ENCODE measurements around the gene MTHFD1. TPM values are rescaled to one million over a fixed set of nuclear protein-coding genes. Genes with fewer than 3 reads are reported as not detected.
A peak's percentile ranks its signal among the peaks of the same experiment; 100 is the strongest.

MTHFD1 gene
- total and polyA plus RNA-seq, 11 donors: 39.0 to 72.1 (median 57.2) TPM

DNA sequence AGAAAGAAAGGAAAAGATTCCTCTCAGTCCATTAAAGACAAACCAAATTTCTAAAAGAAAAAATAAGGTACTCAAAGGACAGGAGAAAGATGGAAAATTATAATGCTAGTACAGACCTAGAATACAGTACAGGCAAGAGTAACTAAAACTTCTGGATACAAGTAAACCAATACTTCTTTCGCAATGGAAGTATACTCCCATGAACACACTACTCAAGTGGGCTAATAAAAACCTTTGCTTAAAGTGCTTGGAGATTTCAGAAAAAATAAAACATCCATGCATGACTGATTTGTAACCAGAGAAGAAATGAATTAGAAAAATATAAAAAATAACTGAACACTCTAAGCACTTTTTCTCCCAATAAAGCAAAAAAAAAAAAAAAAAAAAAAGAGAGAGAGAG lies 111.9 kb downstream of the MTHFD1 start:
- H3K9me3 ChIP-seq: no peaks in the 10 kb centered on the region
- WGBS, 4 donors: 92 to 96% (median 94%) methylated on average over 1 of the region's 1 CpG
- H3K36me3 ChIP-seq: peaks cover 0 to 20% (median 1%) of the 10 kb centered on the region in 9 donors
- H3K4me1 ChIP-seq: peaks cover 8 to 63% (median 30%) of the 10 kb centered on the region in 12 donors
- no peaks in the 10 kb centered on the region for H3K27me3 ChIP-seq
- H3K27ac ChIP-seq: peak overlapping the region in 8 of 12 donors; percentile 4 to 100 (median 34)
- intact Hi-C loops (cut with DNase I): loop anchor here in 1 of 10 donors (10.0 kb wide), 1 partner anchor 155 kb away; no protein-coding TSS in a partner anchor
- TF ChIP-seq POLR2A (IDR thresholded peaks at IDR 0.05): no peak
- TF ChIP-seq, protein P1, sequence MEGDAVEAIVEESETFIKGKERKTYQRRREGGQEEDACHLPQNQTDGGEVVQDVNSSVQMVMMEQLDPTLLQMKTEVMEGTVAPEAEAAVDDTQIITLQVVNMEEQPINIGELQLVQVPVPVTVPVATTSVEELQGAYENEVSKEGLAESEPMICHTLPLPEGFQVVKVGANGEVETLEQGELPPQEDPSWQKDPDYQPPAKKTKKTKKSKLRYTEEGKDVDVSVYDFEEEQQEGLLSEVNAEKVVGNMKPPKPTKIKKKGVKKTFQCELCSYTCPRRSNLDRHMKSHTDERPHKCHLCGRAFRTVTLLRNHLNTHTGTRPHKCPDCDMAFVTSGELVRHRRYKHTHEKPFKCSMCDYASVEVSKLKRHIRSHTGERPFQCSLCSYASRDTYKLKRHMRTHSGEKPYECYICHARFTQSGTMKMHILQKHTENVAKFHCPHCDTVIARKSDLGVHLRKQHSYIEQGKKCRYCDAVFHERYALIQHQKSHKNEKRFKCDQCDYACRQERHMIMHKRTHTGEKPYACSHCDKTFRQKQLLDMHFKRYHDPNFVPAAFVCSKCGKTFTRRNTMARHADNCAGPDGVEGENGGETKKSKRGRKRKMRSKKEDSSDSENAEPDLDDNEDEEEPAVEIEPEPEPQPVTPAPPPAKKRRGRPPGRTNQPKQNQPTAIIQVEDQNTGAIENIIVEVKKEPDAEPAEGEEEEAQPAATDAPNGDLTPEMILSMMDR (IDR thresholded peaks at IDR 0.05): no peak
- ATAC-seq (no peak), DNase-seq (no peak)
- H3K4me3 ChIP-seq: no peak overlapping the region

GRCh38 chr14:64501411-64502171 lies 113.4 kb downstream of the MTHFD1 start:
- H3K4me1 ChIP-seq: peaks cover 8 to 71% (median 36%) of the 10 kb centered on the region in 12 donors

DNA sequence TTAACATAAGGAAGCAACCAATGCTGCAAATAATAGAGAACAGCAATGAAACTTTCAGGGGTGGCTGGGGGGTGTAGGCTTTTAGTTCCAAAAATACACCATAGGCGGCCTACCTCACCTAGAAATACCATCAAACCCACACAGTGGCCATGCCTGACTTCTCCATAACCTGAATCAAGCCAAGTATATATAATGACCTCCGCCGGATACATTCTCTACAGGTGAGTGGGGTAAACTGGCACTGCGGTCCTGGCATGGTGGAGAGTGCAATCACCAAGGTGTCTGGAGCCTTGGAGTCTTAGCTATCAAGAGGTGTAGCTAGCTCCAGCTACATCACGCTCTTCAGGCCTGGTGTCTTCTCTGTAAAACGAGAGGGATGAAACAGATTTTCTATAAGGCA lies 114.3 kb downstream of the MTHFD1 start:
- WGBS, 4 donors: 43 to 64% (median 48%) methylated on average over 6 of the region's 6 CpGs
- intact Hi-C loops (cut with DNase I): loop anchor here in 1 of 10 donors (10.0 kb wide), 1 partner anchor 158 kb away; no protein-coding TSS in a partner anchor

More at GRCh38 chr14:64501411-64502171, 113.4 kb downstream of the MTHFD1 start:
- Histone ChIP-seq H3K27ac (peak overlapping the region; percentile 43 to 100 (median 98)), H3K9me3 (no peaks in the 10 kb centered on the region), H3K27me3 (no peaks in the 10 kb centered on the region), H3K36me3 (peaks cover 0 to 15% (median 0%) of the 10 kb centered on the region in 9 donors), H3K4me3 (peak overlapping the region in 9 of 12 donors; percentile 70 to 97 (median 90))
- WGBS, 4 donors: 34 to 45% (median 36%) methylated on average over 8 of the region's 8 CpGs
- peak in 1 of 2 donors; percentile 37 for TF ChIP-seq POLR2A (IDR thresholded peaks at IDR 0.05)
- TF ChIP-seq, protein P1 (IDR thresholded peaks at IDR 0.05): peak in 3 of 12 donors; percentile 8 to 25 (median 22)
- DNase-seq (peak; percentile 34 to 74 (median 47)), ATAC-seq (peak; percentile 22 to 39 (median 28))
- intact Hi-C loops (cut with DNase I): loop anchor here in 1 of 10 donors (10.0 kb wide), 1 partner anchor 157 kb away; no protein-coding TSS in a partner anchor

More for the DNA sequence above, 114.3 kb downstream of the MTHFD1 start:
- no peaks in the 10 kb centered on the region for H3K9me3 ChIP-seq
- DNase-seq (no peak), ATAC-seq (no peak)
- peaks cover 0 to 12% (median 0%) of the 10 kb centered on the region in 9 donors for H3K36me3 ChIP-seq
- H3K27ac ChIP-seq: peak overlapping the region; percentile 96 to 100 (median 98)
- no peaks in the 10 kb centered on the region for H3K27me3 ChIP-seq
- H3K4me3 ChIP-seq: peak overlapping the region in 11 of 12 donors; percentile 70 to 97 (median 89)
- no peak for TF ChIP-seq POLR2A (IDR thresholded peaks at IDR 0.05)
- TF ChIP-seq, protein P1 (IDR thresholded peaks at IDR 0.05): no peak
- H3K4me1 ChIP-seq: peaks cover 8 to 71% (median 45%) of the 10 kb centered on the region in 12 donors

Measured in heart left ventricle (tissue), 16 donors.